ENCODE measurements around the gene RBM4.

DNA sequence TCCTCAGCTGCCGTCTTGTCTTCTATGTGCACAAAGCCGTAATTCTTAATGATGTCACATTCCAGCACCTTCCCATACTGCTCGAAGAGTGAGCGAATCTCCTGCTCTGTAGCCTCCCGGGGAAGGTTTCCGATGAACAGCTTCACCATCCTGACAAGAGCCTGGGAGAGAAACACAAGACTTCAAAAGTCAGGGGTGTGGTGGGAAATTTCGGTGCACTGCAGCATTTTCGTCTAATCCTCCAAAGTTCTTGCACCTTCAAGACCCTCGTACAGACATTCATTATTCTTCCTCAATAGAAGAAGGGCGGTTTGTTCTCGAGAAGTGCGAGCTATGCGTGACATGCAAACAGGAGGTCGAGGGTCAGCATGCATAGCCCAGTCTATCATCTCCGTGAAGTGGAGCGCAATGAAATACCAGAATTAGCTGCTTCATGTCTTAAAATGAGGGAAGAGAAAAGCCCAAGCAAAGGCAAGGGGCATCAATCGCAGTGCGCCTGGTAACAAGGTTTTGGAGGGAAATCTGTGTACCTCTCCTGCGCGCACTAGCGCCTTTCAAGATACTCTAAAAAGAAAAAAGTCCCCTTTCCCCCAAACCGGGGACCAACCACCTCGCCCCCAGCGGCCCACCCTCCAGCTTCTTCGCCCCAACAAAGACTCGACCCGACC, 38.6 kb downstream of the RBM4 start:
- TF ChIP-seq POLR2AphosphoS5 (IDR thresholded peaks at IDR 0.05) (no peak), POLR2A (IDR thresholded peaks at IDR 0.05) (no peak), EP300 (IDR thresholded peaks at IDR 0.05; ENCODE audit: low read depth) (no peak)
- TF ChIP-seq, protein P1, sequence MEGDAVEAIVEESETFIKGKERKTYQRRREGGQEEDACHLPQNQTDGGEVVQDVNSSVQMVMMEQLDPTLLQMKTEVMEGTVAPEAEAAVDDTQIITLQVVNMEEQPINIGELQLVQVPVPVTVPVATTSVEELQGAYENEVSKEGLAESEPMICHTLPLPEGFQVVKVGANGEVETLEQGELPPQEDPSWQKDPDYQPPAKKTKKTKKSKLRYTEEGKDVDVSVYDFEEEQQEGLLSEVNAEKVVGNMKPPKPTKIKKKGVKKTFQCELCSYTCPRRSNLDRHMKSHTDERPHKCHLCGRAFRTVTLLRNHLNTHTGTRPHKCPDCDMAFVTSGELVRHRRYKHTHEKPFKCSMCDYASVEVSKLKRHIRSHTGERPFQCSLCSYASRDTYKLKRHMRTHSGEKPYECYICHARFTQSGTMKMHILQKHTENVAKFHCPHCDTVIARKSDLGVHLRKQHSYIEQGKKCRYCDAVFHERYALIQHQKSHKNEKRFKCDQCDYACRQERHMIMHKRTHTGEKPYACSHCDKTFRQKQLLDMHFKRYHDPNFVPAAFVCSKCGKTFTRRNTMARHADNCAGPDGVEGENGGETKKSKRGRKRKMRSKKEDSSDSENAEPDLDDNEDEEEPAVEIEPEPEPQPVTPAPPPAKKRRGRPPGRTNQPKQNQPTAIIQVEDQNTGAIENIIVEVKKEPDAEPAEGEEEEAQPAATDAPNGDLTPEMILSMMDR (IDR thresholded peaks at IDR 0.05) = no peak

Measured in transverse colon (tissue), 4 donors.